ENCODE measurements around the gene AP2M1.
A peak's percentile ranks its signal among the peaks of the same experiment; 100 is the strongest.
"Not testable (repeated sequence)": the region's sequence is repeated elsewhere in the genome, so short reads cannot be mapped to it uniquely, and the experiment has no call there.

Gene AP2M1

DNA sequence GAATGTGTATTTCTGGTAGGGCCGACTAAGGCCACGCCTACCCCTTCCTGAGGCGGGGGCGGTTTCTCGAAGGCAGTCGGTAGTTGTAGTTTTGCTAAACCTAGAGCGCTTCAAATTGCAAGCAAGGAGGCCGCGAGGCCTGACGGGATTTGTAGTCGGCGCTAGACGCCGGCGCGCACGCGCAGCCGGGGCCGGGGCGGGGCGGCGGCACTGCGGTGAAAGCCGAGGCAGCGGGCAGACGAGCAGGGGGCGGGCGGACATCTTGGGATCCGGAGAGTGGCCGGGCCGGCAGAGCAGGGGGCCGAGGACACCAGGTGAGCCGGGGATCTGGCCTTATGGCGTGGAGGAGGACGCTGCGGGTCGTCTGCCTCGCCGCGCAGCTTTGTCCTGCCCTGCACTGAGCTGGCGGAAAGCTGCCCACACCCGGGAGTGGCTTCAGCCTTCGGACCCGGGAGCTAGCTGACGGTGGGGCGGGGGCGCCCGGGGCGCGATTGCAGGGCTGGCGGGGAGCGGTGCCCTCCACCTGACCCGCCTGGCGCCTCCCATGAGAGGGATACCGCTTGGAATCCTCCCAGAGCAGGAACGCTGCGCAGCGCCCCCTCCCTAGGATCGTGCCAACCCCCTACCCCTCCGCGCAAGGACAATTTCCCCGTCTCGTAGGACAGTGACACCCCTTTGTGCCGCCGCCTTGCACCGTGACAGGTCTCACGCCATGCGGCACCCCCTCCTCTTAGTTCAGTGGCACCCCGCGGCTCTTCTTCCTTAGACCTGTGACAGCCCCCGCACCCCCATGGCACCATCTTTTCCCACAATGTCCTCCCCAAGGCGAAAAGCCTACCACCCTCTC is at the start of gene AP2M1:
AP2M1 (plus strand) TSS at position 210 of the 847 bp plus-strand sequence. CDS start 2,139 bp downstream, outside the sequence.
- peak; percentile 94 for DNase-seq (ENCODE audit: low read depth, low spot score)

DNA sequence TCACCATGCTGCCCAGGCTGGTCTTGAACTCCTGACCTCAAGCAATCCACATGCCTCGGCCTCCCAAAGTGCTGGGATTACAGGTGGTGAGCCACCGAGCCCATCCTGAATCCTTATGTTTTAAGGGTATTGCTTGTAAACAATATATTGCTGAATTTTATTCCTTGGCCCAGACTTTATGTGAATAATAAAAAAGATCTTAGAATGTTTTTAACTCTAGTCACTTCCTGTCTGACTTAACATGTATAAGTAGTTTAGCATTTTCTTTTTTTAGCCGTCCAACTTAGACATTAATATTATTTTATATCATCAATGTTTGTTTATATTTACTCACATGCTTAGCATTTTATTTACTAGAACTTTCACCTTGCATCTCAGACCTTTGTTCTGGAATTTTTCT is 48.6 kb upstream of the AP2M1 start:
- no peak for DNase-seq (ENCODE audit: low read depth, low spot score)

DNA sequence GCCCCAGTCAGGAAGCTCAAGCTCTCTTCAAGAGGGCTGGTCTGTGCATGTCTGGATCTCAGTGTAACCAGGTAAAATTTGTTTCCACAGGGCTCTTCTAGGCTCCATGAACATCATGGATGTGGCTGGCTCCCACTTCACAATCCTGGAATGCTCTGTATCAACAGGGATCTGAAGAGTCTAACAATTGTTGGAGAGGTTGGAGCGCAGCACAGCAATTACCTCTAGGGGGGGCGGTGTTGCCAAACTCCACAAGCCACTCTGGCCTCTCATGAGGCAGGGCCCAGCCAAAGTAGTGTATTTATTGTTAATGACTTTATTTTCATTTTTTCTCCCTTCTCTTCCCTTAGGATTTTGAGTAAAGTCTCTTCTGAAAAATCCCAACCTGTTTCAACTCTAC is 45.6 kb upstream of the AP2M1 start:
- DNase-seq (ENCODE audit: low read depth, low spot score): no peak

- no peak for DNase-seq (ENCODE audit: low read depth, low spot score)
Measured at GRCh38 chr3:184132945-184133344, 41.7 kb upstream of the AP2M1 start.

DNA sequence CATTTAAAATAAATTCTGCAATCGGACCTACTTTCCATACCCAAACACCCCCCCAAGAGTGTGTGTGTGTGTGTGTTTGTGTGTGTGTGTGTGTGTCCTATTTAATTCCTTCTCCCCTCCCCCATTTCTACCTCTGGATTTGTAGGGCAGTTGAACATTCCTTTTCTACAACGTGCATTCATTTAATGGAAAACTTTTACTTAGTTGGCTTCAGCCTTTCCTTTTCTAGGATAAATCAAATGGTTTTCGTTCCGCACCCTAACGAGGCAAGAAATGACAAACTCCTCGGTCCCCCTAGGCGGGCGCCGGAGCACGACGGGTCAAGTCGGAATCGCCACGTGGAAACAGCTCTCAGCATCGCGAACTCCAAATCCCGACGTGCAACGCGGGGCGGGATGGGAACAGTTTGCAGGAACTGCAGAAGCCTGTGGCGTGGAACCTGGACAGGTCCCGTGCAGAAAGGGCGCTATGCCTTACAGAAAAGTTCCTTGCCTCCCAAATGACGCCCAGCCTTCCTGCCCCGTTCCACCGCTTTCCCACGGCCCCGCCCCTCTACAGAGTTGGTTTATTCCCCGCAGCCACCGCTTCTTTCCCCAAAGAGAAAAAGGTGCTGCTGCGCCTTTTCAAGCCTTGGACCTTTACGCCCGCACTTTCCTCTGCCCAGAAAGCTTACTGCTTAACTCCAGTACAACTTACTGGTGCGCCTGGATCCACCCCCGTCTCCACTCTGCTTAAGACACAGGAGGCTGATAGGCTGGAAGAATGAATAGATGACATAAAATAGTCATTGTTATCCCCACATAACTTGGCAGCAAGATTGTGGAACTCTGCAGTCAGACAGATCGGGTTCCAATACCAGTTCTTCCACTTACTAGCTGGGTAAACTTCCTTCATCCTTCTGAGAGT is 40.6 kb upstream of the AP2M1 start:
- DNase-seq (ENCODE audit: low read depth, low spot score): peak; percentile 75

GRCh38 chr3:184134746-184135148 is 39.9 kb upstream of the AP2M1 start:
- DNase-seq (ENCODE audit: low read depth, low spot score): no peak

DNA sequence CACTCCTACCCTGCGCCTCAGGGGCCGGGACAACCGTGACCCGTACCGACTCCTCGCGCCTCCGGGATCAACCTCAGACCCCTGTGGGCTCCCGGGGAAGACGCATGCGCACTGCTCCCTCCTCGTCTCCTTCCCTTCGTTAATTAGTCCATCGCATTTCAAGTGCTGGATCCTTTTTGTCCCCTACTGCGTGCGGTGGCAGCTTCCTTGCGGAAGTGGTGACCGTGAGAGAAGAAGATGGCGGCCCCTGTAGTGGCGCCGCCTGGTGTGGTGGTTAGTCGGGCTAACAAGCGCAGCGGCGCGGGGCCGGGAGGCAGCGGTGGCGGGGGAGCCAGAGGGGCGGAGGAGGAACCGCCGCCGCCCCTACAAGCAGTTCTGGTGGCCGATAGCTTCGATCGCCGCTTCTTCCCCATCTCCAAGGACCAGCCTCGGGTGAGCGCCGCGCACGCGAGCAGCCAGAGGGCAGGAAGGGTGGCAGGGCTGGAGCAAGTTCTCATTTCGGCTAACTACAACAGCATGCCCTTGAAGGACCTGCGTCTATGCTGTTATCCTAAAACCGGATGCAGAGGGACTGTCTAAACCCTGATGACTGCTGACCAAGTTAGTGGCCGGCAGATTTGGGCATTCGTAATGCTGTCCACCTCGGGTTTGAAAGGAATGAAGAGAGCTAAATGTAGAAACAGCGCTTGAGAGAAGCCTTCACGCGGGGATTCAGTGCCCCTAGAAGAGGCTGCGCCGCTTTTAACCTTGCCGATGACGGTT is 39.3 kb upstream of the AP2M1 start, which contains the start of gene EIF2B5:
EIF2B5 (plus strand) TSS at position 210 of the 762 bp plus-strand sequence; CDS start at position 238, 28 bp downstream.
- peak; percentile 85 for DNase-seq (ENCODE audit: low read depth, low spot score)

GRCh38 chr3:184135911-184136260 is 38.8 kb upstream of the AP2M1 start:
- no peak for DNase-seq (ENCODE audit: low read depth, low spot score)

DNA sequence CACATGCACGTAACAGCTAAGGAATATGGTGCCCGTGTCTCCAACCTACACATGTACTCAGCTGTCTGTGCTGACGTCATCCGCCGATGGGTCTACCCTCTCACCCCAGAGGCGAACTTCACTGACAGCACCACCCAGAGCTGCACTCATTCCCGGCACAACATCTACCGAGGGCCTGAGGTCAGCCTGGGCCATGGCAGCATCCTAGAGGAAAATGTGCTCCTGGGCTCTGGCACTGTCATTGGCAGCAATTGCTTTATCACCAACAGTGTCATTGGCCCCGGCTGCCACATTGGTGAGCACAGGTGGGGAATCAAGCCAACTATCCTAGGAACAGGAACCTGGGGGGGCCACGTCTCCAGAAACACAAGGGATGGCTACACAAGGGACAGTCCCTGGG is 34.2 kb upstream of the AP2M1 start:
- no peak for DNase-seq (ENCODE audit: low read depth, low spot score)

DNA sequence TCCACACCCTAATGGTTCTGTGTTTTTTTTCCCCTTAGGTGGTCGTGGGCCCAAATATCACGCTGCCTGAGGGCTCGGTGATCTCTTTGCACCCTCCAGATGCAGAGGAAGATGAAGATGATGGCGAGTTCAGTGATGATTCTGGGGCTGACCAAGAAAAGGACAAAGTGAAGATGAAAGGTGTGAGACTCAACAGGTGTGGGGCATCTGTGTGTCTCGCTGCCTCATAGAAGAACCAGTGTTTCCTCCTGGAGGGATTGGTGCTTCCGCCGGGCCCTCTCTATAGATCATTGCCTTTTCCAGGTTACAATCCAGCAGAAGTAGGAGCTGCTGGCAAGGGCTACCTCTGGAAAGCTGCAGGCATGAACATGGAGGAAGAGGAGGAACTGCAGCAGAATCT is 32.5 kb upstream of the AP2M1 start:
- DNase-seq (ENCODE audit: low read depth, low spot score): no peak

DNA sequence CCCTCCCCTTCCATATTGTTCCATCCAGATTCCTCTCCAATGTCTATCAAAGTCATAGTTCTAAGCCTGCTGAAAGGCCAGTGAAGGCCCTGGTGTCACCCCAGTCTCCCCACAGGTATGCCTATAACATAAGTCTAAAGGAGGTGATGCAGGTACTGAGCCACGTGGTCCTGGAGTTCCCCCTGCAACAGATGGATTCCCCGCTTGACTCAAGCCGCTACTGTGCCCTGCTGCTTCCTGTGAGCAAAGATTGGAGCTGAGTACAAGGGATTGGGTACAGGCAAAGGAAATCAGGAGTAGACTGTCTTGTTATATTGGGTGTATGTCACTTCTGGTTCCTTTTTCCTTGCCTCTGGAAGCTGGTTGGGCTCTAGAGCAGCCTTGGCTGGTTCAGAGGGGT is 31.3 kb upstream of the AP2M1 start:
- DNase-seq (ENCODE audit: low read depth, low spot score): no peak

- DNase-seq (ENCODE audit: low read depth, low spot score): no peak
Measured at GRCh38 chr3:184144505-184144904, 30.1 kb upstream of the AP2M1 start.

DNA sequence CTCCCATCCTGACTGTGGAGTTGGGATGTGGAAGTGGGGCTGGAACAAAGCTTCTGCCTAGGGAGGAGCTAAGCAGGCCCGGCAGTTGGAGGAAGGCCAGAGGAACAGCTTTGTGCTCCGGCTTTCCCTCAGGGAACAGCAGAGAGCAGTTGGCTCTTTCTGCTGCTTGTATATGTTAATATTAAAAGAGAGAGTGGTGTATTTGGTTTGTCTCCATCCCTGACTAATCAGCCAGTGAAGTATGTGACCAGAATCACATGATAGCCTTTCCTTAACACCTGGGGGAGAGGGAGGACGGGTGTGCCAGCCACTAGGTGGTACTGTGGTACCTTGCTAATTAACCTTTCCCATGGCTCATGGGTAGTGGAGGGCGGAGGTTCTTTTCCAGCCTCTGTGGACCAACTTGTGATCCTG is 29.5 kb upstream of the AP2M1 start:
- DNase-seq (ENCODE audit: low read depth, low spot score): no peak

GRCh38 chr3:184145751-184146270 is 28.8 kb upstream of the AP2M1 start:
- no peak for DNase-seq (ENCODE audit: low read depth, low spot score)

DNA sequence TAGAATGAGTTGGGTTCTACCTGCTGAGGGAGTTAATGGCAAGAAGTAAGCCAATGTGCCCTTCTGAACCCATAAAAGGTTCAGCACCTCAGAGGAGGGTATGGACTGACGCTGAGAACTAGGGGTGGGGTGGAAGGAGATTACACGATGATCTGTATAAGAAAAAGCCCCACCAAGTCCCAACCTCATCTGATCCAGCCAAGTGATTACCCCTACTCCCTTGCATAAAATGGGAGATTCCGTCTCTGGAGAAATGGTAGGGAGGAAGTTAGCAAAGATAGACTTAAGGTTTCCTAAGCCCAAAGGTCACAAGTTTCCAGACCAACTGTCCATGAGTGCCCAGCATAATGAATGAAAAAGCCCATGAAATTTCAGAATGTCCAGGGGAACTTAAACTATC is 26.6 kb upstream of the AP2M1 start:
- no peak for DNase-seq (ENCODE audit: low read depth, low spot score)

- no peak for DNase-seq (ENCODE audit: low read depth, low spot score)
Measured at GRCh38 chr3:184149123-184149522, 25.5 kb upstream of the AP2M1 start.

DNA sequence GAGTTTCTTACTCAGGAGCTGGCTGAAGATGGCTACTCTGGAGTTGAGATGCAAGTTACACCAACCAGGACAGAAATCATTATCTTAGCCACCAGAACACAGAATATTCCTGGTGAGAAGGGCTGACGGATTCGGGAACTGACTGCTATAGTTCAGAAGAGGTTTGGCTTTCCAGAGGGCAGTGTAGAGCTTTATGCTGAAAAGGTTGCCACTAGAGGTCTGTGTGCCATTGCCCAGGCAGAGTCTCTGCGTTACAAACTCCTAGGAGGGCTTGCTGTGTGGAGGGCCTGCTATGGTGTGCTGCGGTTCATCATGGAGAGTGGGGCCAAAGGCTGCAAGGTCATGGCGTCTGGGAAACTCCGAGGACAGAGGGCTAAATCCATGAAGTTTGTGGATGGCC is 24.9 kb upstream of the AP2M1 start:
- not testable (repeated sequence) for DNase-seq (ENCODE audit: low read depth, low spot score)

GRCh38 chr3:184154885-184155643 is 19.6 kb upstream of the AP2M1 start, which contains the start of gene DVL3:
TSS of gene DVL3 (plus strand) at chr3:184155377. CDS start at chr3:184155636, 259 bp downstream.
- DNase-seq (ENCODE audit: low read depth, low spot score): no peak

DNA sequence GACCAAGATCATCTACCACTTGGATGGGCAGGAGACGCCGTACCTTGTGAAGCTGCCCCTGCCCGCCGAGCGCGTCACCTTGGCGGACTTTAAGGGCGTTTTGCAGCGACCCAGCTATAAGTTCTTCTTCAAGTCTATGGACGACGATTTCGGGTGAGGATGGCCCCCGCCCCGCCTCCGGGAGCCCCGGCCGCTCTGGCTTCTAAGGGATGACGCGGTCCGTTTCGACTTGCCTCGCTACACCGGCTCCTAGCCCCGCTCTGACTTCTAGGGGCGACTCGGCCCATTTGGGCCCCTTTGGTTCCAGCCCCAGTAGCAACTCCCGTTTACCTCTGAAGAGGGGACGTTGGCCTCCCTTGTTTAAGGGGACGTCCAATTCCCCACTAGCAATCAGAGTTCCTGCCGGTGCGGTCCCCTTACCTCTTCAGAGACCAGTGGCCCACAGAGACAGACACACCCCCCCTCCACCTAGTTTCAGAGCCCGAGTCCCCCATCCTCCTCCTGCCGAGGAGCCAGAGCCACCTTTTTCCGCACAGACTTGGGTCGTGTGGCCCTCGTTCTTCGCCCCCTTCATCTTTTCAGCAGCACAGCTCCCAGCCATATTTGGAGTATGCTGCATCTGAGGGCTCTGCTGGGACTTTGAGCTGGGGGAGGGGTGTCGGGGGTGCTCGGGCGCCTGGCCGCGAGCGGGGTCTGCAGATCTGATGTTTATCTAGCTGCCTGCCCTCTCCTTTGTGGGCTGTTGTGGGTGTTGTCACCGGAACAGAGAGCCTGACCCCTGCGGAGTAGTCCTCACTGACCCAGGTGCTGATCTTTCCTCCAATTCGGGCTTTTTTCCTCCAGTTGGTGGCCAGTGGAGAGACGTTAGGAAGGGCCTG is 18.8 kb upstream of the AP2M1 start:
- DNase-seq (ENCODE audit: low read depth, low spot score): no peak

GRCh38 chr3:184156522-184156955 is 18.1 kb upstream of the AP2M1 start:
- no peak for DNase-seq (ENCODE audit: low read depth, low spot score)
